Measurements from ENCODE around the gene POLD4.

The POLD4 gene

GRCh38 chr11:67354075-67355022 lies 1.0 kb upstream of the POLD4 start:
- DNase-seq (ENCODE audit: low read depth in 1 of 2, low spot score in 1 of 2), result peak; percentile 17 to 85
- Histone ChIP-seq H3K27ac (replicated peaks) (peak overlapping the region; percentile 95), H3K4me3 (replicated peaks; ENCODE audit: insufficient read depth, low read length) (peak overlapping the region; percentile 34), H3K27me3 (ENCODE audit: insufficient read depth, poor library complexity, severe bottlenecking) (no peaks in the 10 kb centered on the region)
- TF ChIP-seq GABPA (IDR thresholded peaks at IDR 0.05; ENCODE audit: low read depth), result no peak
- TF ChIP-seq, protein P1, sequence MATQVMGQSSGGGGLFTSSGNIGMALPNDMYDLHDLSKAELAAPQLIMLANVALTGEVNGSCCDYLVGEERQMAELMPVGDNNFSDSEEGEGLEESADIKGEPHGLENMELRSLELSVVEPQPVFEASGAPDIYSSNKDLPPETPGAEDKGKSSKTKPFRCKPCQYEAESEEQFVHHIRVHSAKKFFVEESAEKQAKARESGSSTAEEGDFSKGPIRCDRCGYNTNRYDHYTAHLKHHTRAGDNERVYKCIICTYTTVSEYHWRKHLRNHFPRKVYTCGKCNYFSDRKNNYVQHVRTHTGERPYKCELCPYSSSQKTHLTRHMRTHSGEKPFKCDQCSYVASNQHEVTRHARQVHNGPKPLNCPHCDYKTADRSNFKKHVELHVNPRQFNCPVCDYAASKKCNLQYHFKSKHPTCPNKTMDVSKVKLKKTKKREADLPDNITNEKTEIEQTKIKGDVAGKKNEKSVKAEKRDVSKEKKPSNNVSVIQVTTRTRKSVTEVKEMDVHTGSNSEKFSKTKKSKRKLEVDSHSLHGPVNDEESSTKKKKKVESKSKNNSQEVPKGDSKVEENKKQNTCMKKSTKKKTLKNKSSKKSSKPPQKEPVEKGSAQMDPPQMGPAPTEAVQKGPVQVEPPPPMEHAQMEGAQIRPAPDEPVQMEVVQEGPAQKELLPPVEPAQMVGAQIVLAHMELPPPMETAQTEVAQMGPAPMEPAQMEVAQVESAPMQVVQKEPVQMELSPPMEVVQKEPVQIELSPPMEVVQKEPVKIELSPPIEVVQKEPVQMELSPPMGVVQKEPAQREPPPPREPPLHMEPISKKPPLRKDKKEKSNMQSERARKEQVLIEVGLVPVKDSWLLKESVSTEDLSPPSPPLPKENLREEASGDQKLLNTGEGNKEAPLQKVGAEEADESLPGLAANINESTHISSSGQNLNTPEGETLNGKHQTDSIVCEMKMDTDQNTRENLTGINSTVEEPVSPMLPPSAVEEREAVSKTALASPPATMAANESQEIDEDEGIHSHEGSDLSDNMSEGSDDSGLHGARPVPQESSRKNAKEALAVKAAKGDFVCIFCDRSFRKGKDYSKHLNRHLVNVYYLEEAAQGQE (IDR thresholded peaks at IDR 0.05; ENCODE audit: insufficient replicate concordance, low read depth), result no peak
- no peak for TF ChIP-seq CTCF (IDR thresholded peaks at IDR 0.05; ENCODE audit: insufficient read depth, low read length)

- peak; percentile 66 to 78 for DNase-seq (ENCODE audit: low read depth in 1 of 2, low spot score in 1 of 2)
Observed at GRCh38 chr11:67352546-67353316, 615 bp downstream of the POLD4 start.

DNA sequence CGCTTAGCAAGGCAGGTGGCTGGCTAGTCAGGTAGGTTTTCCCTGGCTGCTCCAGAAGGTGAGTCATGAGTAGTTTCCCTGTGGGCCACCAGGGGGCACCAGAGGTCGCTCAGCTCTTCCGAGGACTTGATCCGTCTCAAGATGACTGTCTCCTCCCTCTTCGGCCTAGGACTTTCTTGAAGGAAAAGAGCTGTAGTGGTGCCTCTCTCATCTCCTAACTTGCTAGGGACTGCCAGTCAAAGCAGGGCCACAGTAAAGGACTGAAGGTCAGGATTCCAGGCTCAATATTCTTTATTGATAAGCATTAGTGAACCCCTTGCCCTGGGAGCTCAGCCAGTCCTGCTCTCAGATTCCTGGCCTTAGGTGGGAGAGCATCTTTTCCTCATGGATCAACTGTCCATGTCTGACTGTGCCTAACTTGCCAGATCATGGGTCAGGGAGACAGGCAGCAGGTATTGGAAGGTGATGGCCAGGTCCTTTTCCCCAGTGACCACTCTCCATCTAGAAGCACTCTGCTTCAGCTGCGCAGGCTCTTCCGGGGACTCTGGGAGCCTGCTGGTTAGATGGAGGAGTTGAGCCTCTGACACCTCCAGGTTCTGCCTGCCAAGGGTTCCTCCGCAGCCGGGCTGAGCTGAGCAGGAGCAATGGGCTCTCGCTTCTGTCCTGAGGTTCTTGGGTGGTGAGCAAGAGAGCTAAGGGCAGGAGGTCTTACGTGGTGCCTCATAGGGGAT lies 1.9 kb downstream of the POLD4 start:
- no peak overlapping the region for H3K27ac ChIP-seq (replicated peaks)

More at GRCh38 chr11:67352546-67353316, 615 bp downstream of the POLD4 start:
- TF ChIP-seq SPI1 (IDR thresholded peaks at IDR 0.05; ENCODE audit: borderline replicate concordance, low read depth) (peak; percentile 3; the same call in 1 of the 2 replicates), POLR2AphosphoS5 (IDR thresholded peaks at IDR 0.05; ENCODE audit: low read depth) (peak; percentile 46; the same call in 1 of the 2 replicates), GABPA (IDR thresholded peaks at IDR 0.05; ENCODE audit: low read depth) (no peak)
- Histone ChIP-seq H3K27me3 (ENCODE audit: insufficient read depth, poor library complexity, severe bottlenecking) (no peaks in the 10 kb centered on the region), H3K27ac (replicated peaks) (peak overlapping the region; percentile 95), H3K4me3 (replicated peaks; ENCODE audit: insufficient read depth, low read length) (peak overlapping the region; percentile 62)

More for the DNA sequence above, 1.9 kb downstream of the POLD4 start:
- peak; percentile 54 to 65 for DNase-seq (ENCODE audit: low read depth in 1 of 2, low spot score in 1 of 2)
- Histone ChIP-seq H3K4me3 (replicated peaks; ENCODE audit: insufficient read depth, low read length) (no peak overlapping the region), H3K27me3 (ENCODE audit: insufficient read depth, poor library complexity, severe bottlenecking) (no peaks in the 10 kb centered on the region)
- TF ChIP-seq CTCF (IDR thresholded peaks at IDR 0.05; ENCODE audit: insufficient read depth, low read length), result peak; percentile 86
- TF ChIP-seq SPI1 (IDR thresholded peaks at IDR 0.05; ENCODE audit: borderline replicate concordance, low read depth), result no peak
- TF ChIP-seq, protein P1 (IDR thresholded peaks at IDR 0.05; ENCODE audit: insufficient replicate concordance, low read depth), result no peak

All from HL-60 (cell line).